ENCODE measurements around the gene KIF13A. TPM values are rescaled to one million over a fixed set of nuclear protein-coding genes. Genes with fewer than 3 reads are reported as not detected.

KIF13A gene
- total RNA-seq, 1 donor from 2014 or later, result 54.4 TPM

DNA sequence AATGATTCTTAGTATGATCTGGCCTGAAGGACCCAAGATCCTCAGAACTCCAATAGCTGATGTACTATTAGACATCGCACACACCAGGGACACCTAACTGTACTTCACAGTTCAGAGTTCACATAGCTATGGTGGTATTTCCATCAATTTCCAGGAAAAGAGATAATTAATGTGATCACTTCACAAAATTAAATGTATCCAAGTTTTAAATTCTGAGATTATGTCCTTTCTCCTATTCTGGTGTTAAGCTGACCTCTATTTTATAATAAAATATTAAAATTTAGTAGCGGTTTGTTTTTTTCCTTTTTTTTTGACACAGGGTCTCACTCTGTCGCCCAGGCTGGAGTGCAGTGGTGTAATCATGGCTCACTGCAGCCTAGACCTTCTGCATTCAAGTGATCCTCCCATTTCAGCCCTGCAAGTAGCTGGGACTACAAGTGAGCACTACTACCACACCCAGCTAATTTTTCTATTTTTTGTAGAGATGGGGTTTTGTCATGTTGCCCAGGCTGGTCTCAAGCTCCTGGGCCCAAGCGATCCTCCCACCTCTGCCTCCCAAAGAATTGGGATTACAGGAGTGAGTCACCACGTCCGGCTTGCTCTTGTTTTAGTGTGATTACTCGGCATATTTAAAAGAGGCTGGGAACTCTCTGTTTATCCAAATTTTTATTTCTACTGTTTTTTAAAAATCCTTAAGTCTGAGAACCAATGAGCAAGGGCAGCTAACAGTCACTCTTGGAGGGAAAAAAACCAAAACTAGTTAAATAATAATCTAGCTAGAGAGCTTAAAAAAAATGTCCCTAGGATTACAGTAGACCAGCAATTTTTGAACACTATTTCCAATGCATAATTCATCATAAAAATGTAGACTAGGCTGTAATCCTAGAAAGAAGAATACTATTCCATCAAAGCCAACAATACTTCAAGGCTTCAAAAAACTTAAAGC, 16.0 kb downstream of the KIF13A start:
- H3K4me3 Mint-ChIP-seq, result no peak overlapping the region
- peaks cover 4% of the 10 kb centered on the region for H3K36me3 Mint-ChIP-seq
- H3K4me1 Mint-ChIP-seq, result peaks cover 35% of the 10 kb centered on the region
- no peak overlapping the region for H3K27ac Mint-ChIP-seq
- no peak for DNase-seq (ENCODE audit: low spot score in 2 of 2, unreplicated experiment in 2 of 2)
- TF ChIP-seq, protein P1, sequence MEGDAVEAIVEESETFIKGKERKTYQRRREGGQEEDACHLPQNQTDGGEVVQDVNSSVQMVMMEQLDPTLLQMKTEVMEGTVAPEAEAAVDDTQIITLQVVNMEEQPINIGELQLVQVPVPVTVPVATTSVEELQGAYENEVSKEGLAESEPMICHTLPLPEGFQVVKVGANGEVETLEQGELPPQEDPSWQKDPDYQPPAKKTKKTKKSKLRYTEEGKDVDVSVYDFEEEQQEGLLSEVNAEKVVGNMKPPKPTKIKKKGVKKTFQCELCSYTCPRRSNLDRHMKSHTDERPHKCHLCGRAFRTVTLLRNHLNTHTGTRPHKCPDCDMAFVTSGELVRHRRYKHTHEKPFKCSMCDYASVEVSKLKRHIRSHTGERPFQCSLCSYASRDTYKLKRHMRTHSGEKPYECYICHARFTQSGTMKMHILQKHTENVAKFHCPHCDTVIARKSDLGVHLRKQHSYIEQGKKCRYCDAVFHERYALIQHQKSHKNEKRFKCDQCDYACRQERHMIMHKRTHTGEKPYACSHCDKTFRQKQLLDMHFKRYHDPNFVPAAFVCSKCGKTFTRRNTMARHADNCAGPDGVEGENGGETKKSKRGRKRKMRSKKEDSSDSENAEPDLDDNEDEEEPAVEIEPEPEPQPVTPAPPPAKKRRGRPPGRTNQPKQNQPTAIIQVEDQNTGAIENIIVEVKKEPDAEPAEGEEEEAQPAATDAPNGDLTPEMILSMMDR (IDR thresholded peaks at IDR 0.05; ENCODE audit: unreplicated experiment), result no peak
- H3K9me3 Mint-ChIP-seq, result no peaks in the 10 kb centered on the region
- no peaks in the 10 kb centered on the region for H3K27me3 Mint-ChIP-seq (ENCODE audit: low read depth)

DNA sequence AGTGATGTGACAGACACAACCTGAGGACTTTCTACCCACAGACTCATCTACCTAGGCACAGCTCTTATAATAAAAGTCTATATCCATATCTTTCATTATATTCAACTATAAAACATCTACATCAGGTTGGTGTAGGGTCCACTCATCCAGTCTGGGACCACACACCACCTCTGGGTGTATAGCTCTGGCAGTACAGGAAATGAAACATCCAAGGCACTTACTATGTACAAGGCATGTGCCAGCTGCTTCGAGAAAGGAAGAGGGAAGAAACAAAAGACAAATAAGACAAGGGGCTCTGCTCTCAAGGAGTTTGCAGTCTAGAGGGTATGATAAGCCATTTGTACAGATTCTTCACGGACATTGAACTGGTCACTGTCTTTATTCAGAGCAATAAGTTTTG, 18.6 kb downstream of the KIF13A start:
- no peak overlapping the region for H3K27ac Mint-ChIP-seq
- H3K27me3 Mint-ChIP-seq (ENCODE audit: low read depth), result no peaks in the 10 kb centered on the region
- TF ChIP-seq, protein P1 (IDR thresholded peaks at IDR 0.05; ENCODE audit: unreplicated experiment), result no peak
- H3K4me3 Mint-ChIP-seq, result no peak overlapping the region
- no peaks in the 10 kb centered on the region for H3K36me3 Mint-ChIP-seq
- peaks cover 45% of the 10 kb centered on the region for H3K4me1 Mint-ChIP-seq
- DNase-seq (ENCODE audit: low spot score in 2 of 2, unreplicated experiment in 2 of 2), result no peak
- H3K9me3 Mint-ChIP-seq, result no peaks in the 10 kb centered on the region

DNA sequence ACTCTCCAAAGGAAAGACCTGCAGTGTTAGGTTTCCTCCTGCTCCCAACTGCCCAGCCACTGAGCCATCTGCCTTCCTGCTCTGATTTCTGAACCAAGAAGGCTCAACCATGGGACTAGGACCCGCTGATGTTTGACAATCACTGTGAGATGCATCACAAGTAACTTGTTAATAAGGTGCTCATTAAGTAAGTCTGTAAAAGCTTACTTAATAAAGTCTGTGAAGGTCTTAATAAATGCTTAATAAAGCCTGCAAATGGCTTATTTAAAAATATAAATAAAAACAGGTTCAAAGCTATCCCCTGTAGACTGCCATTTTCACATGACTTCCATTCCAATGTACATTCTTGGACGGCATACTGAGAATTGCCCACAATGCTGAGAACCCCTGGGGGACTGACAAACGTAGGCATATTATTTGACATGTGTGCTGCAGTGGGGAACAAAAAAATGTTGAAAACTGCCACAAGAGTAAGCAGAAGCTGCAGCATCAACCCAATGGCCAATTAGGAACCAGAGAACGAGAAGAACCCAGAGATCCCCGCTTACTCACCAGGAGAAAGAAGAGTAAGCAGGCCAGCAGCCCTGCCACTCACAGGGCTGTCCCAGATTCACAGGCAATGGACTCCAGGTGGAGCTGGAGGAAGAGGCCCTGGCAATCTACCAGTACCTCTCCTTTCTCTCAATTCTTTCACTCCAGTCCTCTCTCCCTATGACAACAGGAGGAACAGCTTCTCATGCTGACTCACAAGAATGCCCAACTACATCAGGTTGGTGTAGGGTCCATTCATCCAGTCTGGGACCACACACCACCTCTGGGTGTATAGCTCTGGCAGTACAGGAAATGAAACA, 19.5 kb downstream of the KIF13A start:
- Mint-ChIP-seq H3K27me3 (ENCODE audit: low read depth) (no peaks in the 10 kb centered on the region), H3K4me1 (peaks cover 35% of the 10 kb centered on the region), H3K9me3 (no peaks in the 10 kb centered on the region), H3K36me3 (no peaks in the 10 kb centered on the region), H3K27ac (no peak overlapping the region), H3K4me3 (no peak overlapping the region)
- TF ChIP-seq, protein P1 (IDR thresholded peaks at IDR 0.05; ENCODE audit: unreplicated experiment), result no peak
- no peak for DNase-seq (ENCODE audit: low spot score in 2 of 2, unreplicated experiment in 2 of 2)

DNA sequence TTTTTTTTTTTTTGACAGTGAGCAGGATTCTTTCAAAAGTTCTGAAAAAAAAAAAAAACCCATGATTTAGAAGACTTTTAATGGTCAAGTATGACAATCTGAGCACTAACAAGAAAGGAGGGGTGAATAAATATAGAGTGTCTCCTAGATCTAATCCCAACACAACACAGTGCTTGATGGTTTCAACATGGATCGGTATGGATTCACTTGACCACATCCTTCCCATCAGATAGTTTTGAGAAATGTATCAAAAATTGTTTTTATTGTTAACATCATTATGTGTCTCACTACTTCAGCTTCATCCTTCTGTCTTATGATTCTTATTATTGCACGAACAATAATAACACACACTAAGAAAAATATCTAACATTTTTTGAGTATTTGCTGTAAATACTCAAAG, 21.0 kb downstream of the KIF13A start:
- TF ChIP-seq, protein P1 (IDR thresholded peaks at IDR 0.05; ENCODE audit: unreplicated experiment), result no peak
- no peak for DNase-seq (ENCODE audit: low spot score in 2 of 2, unreplicated experiment in 2 of 2)
- no peak overlapping the region for H3K4me3 Mint-ChIP-seq
- no peaks in the 10 kb centered on the region for H3K9me3 Mint-ChIP-seq
- H3K27ac Mint-ChIP-seq, result peak overlapping the region; percentile 66
- H3K4me1 Mint-ChIP-seq, result peaks cover 31% of the 10 kb centered on the region
- no peaks in the 10 kb centered on the region for H3K27me3 Mint-ChIP-seq (ENCODE audit: low read depth)
- H3K36me3 Mint-ChIP-seq, result peaks cover 2% of the 10 kb centered on the region

DNA sequence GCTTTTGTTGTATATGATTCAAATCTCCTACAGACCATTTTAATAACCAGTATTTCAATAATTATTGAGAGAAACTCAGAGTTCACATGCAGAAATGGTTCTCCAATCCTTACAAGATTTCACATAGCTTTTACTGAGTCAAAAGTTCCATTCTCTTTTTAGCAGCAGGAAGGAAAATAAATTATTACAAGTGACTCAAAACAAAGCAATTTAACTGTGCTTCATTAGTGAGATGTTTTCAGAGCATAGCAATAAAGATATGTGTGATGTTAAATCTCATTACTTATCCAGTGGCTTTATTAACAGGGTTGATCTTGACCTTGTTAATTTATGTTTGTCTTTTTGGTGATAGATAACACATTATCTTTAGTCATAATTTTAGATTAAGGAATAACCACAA, 22.0 kb downstream of the KIF13A start:
- peaks cover 33% of the 10 kb centered on the region for H3K4me1 Mint-ChIP-seq

More for the DNA sequence above, 22.0 kb downstream of the KIF13A start:
- TF ChIP-seq, protein P1 (IDR thresholded peaks at IDR 0.05; ENCODE audit: unreplicated experiment), result no peak
- Mint-ChIP-seq H3K36me3 (peaks cover 2% of the 10 kb centered on the region), H3K27ac (peak overlapping the region; percentile 71), H3K27me3 (ENCODE audit: low read depth) (no peaks in the 10 kb centered on the region), H3K4me3 (no peak overlapping the region), H3K9me3 (no peaks in the 10 kb centered on the region)
- DNase-seq (ENCODE audit: low spot score in 2 of 2, unreplicated experiment in 2 of 2), result no peak

Measured in mesothelial cell of epicardium (in vitro differentiated cells).